Keratinocyte (primary cell): ENCODE measurements around the gene KRT81.

Source experiments
- EZH2 ChIP-seq: IDR thresholded peaks from one replicate; pipeline ENCODE4 v1.6.1; 2012; ENCODE audit warnings: inconsistent platforms, mild to moderate bottlenecking, low read length, moderate library complexity
- TF ChIP-seq, protein P1 (sequence below), 3 experiments: IDR thresholded peaks in 1 of 3; conservative IDR thresholded peaks in 1 of 3; optimal IDR thresholded peaks in 1 of 3; 2 replicates in 2 of 3; 3 replicates in 1 of 3; pipeline versions ENCODE3 to v1.5.1; 2011; ENCODE audit warnings: low read length in 3 of 3, mild to moderate bottlenecking in 3 of 3, moderate library complexity in 2 of 3, control low read depth in 1 of 3, inconsistent platforms in 1 of 3; ENCODE audit not compliant: insufficient read depth in 2 of 3; ENCODE audit errors: extremely low read depth in 1 of 3

DNA sequence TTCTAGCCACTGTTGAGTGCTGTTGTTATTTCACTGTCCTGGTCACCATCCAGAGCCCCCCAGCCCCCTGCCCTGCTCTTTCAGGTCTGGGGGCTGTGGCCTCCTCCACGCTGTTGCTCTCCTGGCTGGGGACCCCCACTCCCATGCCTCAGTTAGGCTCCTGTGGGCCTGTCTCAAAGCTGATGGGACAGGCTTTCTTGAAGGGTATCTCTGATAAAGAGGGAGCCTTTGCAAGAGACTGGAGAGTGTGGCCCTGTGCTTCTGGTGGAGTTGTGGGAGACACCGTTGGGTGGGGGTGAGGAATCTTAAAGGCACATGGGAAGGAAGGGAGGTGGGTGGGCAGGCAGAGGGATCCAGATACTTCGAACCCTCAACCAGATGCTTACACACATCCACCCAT, 29.0 kb downstream of the KRT81 start:
- TF ChIP-seq EZH2, result no peak
- TF ChIP-seq, protein P1, sequence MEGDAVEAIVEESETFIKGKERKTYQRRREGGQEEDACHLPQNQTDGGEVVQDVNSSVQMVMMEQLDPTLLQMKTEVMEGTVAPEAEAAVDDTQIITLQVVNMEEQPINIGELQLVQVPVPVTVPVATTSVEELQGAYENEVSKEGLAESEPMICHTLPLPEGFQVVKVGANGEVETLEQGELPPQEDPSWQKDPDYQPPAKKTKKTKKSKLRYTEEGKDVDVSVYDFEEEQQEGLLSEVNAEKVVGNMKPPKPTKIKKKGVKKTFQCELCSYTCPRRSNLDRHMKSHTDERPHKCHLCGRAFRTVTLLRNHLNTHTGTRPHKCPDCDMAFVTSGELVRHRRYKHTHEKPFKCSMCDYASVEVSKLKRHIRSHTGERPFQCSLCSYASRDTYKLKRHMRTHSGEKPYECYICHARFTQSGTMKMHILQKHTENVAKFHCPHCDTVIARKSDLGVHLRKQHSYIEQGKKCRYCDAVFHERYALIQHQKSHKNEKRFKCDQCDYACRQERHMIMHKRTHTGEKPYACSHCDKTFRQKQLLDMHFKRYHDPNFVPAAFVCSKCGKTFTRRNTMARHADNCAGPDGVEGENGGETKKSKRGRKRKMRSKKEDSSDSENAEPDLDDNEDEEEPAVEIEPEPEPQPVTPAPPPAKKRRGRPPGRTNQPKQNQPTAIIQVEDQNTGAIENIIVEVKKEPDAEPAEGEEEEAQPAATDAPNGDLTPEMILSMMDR (optimal IDR thresholded peaks at IDR 0.05 in 1 of 3, IDR thresholded peaks at IDR 0.05 in 1 of 3, conservative IDR thresholded peaks at IDR 0.05 in 1 of 3; ENCODE audit: extremely low read depth in 1 of 3, insufficient read depth in 2 of 3, low read length in 3 of 3), result no peak
